AG09319 (cell line): Measurements from ENCODE around the gene MCF2L.
"Not testable (repeated sequence)": the region's sequence is repeated elsewhere in the genome, so short reads cannot be mapped to it uniquely, and the experiment has no call there.

Experiments
- DNase-seq: peaks from one replicate; pipeline ENCODE4 v3.0.0-alpha.2; 2010; ENCODE audit warnings: low read depth; ENCODE audit errors: extremely low read depth
- TF ChIP-seq, protein P1 (sequence below): IDR thresholded peaks from 2 replicates; pipeline ENCODE4 v1.5.1; 2011; ENCODE audit warnings: low read depth, mild to moderate bottlenecking, inconsistent platforms, low read length, moderate library complexity

The MCF2L gene

DNA sequence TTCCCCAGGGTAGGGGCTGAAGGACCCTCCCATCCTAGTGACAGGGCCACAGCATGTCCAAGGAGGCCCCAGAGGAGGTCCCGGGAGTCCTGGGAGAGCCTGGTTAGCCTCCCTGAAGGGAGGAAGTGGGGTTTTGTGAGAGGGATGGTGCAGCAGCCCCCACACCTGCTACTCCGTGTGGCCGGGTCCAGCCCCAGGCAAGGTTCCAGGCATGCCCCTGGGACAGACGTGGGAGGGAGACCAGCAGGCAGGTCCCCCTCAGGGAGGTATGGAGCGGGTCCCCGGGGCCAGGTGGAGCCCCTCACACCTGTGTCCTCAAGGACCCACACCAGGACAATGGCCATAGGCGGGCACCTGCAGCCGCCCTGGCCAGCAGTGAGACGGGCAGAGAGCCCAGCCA, 134.6 kb downstream of the MCF2L start:
- no peak for DNase-seq
- TF ChIP-seq, protein P1, sequence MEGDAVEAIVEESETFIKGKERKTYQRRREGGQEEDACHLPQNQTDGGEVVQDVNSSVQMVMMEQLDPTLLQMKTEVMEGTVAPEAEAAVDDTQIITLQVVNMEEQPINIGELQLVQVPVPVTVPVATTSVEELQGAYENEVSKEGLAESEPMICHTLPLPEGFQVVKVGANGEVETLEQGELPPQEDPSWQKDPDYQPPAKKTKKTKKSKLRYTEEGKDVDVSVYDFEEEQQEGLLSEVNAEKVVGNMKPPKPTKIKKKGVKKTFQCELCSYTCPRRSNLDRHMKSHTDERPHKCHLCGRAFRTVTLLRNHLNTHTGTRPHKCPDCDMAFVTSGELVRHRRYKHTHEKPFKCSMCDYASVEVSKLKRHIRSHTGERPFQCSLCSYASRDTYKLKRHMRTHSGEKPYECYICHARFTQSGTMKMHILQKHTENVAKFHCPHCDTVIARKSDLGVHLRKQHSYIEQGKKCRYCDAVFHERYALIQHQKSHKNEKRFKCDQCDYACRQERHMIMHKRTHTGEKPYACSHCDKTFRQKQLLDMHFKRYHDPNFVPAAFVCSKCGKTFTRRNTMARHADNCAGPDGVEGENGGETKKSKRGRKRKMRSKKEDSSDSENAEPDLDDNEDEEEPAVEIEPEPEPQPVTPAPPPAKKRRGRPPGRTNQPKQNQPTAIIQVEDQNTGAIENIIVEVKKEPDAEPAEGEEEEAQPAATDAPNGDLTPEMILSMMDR = no peak

DNA sequence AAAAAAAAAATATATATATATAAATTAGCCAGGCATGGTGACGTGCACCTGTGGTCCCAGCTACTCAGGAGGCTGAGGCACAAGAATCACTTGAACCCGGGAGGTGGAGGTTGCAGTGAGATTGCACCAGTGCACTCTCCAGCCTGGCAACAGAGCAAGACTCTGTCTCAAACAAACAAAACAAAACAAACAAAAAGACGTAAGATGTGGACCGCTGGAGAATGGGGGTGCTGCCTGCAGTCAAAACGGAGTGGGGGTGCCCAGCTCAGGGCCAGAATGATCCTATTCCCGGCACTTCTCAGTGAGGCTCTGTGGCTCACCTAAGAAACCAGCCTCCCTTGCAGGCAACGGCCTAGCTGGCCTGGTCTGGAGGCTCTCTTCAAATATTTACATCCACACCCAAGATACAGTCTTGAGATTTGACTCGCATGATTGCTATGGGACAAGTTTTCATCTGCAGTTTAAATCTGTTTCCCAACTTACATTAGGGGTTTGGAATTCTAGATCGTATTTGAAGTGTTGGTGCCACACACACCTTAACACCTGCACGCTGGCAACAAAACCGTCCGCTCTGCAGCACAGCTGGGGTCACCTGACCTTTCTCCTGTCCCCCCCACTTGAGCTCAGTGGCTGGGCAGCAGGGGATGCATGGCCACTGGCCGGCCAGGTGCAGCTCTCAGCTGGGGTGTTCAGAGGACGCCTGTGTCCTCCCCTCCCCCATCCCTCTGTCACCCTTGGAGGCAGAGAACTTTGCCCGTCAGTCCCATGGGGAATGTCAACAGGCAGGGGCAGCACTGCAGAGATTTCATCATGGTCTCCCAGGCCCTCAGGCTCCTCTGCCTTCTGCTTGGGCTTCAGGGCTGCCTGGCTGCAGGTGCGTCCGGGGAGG, 136.3 kb downstream of the MCF2L start, which contains the start of gene F7:
Gene F7, plus strand, starts transcription at position 760 of the 889 bp plus-strand sequence. Its CDS starts 51 bp downstream, at position 811.
- TF ChIP-seq, protein P1 = no peak
- no peak for DNase-seq

DNA sequence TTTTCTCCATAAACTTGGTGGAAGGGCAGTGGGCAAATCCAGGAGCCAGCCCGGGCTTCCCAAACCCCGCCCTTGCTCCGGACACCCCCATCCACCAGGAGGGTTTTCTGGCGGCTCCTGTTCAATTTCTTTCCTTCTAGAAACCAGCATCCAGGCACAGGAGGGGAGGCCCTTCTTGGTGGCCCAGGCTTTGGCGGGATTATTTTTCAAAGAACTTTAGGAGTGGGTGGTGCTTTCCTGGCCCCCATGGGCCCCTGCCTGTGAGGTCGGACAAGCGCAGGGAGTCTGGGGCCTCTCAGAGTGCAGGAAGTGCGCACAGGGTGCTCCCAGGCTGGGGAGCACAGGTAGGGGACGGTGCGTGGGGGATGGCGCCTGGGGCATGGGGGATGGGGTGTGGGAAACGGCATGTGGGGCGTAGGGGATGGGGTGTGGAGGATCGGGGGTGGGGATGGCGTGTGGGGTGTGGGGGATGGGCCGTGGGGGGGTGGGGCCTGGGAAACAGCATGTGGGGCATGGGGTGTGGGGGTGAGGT, 137.0 kb downstream of the MCF2L start:
- TF ChIP-seq, protein P1 = no peak
- DNase-seq = no peak

DNA sequence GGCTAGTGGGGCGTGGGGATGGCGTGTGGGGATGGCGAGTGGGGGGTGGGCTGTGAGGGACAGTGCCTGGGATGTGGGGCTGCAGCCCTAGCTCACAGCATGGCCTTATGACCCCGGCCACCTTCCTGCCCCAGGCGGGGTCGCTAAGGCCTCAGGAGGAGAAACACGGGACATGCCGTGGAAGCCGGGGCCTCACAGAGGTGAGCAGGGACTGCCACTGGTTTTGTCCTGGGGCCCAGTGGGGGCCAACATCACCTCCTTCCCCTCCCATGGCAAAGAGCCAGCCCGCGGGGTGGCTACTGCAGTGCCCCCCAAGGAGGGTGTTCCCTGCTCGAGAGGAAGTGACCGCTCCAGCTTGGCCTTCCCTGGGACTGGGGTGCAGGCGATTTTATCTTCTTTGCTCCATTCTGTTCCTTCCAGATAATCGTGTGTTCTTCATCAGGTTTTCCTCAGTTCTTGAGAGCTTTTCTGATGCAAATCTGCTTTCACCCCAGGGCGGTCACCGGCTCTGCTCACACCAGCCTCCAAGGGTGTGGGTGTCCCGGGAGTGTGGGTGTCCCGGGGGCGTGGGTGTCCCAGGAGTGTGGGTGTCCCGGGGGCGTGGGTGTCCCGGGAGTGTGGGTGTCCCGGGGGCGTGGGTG, 137.8 kb downstream of the MCF2L start:
- TF ChIP-seq, protein P1 = no peak
- no peak for DNase-seq

DNA sequence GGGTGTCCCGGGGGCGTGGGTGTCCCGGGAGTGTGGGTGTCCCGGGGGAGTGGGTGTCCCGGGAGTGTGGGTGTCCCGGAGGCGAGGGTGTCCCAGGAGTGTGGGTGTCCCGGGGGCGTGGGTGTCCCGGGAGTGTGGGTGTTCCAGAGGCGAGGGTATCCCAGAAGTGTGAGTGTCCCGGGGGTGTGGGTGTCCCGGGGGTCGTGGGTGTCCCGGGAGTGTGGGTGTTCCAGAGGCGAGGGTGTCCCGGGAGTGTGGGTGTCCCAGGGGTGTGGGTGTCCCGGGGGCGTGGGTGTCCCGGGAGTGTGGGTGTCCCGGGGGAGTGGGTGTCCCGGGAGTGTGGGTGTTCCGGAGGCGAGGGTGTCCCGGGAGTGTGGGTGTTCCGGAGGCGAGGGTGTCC, 139.5 kb downstream of the MCF2L start:
- not testable (repeated sequence) for DNase-seq

DNA sequence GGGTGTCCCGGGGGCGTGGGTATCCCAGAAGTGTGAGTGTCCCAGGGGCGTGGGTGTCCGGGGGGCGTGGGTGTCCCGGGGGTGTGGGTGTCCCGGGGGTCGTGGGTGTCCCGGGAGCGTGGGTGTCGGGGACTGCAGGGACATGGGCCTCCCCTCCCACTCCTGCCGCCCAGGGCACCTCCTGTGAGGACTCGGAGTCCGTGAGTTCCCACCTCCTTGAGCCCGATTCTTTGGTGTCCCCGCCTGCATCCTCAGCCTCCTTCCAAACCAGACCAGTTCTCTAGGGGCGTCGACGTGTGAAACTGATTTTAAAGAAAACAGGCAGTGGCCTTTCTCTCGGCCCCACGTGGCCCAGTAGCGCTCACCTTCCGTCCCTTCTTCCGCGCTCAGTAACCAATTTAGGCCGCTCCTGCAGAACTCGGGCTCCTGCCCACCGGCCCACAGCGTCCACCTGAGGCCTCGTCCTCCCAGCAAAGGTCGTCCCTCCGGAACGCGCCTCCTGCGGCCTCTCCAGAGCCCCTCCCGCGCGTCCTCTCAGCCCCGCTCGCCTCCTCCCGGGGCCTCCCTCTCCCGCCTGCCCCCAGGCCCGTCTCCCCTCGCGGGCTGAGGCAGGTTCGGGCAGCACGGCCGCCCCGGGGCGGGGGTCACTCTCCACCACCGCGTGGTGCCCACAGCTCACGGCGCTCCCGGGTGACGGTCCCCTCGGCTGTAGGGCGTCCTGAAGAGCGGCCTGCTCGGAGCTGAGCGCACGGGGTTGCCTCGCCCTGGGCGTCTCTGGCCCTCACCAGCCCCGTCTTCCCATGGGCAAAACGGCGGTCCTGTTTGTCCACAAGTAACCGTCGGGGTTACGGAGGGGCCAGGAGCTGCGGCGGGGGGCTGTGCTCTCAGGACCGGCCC, 140.4 kb downstream of the MCF2L start:
- TF ChIP-seq, protein P1 = no peak
- no peak for DNase-seq
